ENCODE data around the gene FBXW2.

- no peak for TF ChIP-seq CTCF (IDR thresholded peaks at IDR 0.05)
- no peak for TF ChIP-seq REST (IDR thresholded peaks at IDR 0.05; ENCODE audit: insufficient read depth in 1 of 2, low read depth in 2 of 2, low read length in 1 of 2)
- no peak for TF ChIP-seq SIN3A (IDR thresholded peaks at IDR 0.05; ENCODE audit: borderline replicate concordance, insufficient read depth, low read depth, low read length)
- no peak for TF ChIP-seq POLR2AphosphoS5 (IDR thresholded peaks at IDR 0.05; ENCODE audit: low read depth, low read length)
- TF ChIP-seq TCF7L2 (IDR thresholded peaks at IDR 0.05; ENCODE audit: low read depth, low read length), result no peak
Measured at GRCh38 chr9:120710110-120710981, 82.9 kb downstream of the FBXW2 start.
